Epidermal melanocyte (primary cell): ENCODE results near the gene ZDHHC14.

Source experiments
- DNase-seq: peaks from one replicate; pipeline ENCODE4 v3.0.0; 2011; ENCODE audit warnings: low spot score; ENCODE audit not compliant: insufficient read length

ZDHHC14 gene

DNA sequence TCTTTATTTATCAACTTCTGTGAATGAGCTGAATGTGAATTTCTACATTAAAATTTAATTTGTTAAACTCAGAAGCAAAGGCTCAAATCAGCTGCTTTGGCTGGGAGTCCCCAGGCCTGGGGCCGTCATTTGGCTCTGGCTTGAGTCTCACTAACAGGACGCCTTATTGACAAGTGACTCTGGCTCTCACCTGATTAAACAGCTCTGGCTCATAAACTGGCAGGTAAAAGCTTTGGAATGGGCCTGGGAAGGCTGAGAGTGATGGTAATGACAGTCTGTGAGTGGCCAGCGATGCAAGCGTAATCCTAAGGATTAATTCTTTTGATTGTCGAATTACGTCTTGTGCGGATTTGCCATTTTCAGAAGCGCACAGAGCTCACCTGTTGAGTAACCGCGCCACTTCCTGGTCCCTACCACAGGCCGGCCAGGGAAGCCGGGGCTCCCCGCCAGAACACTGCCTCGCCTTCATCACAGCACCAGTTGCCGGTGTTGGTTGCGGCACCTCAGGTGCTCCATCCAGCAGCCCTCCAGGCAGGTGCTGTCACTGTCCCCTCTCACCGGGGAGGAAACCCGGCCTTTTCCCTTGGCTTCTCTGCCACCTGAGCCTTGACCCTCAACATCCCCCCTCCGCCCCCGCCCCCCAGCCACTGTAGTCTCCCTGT lies 110.7 kb downstream of the ZDHHC14 start:
- no peak for DNase-seq

- no peak for DNase-seq
Measured at GRCh38 chr6:157492249-157492648, 111.3 kb downstream of the ZDHHC14 start.

- DNase-seq = no peak
Measured at GRCh38 chr6:157492741-157493140, 111.8 kb downstream of the ZDHHC14 start.

DNA sequence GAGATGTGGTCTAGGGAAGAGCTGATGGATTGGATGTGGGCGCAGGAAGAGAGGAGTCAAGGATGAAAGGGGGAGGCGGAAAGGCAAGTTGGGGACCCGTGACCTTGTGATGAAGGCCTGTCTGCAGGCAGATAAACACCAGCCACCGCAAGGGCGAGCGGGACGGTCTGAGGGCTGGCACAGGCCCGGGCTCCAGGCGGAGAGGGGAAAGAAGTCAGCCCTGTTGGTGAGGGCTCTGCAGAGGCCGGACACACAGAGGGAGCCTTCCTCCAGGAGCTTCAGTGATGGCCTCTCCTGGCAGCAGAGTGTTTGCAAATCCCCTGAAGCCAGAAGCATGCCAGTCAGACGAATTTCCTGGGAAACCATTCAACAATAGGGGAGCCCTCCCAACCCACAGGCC lies 112.2 kb downstream of the ZDHHC14 start:
- no peak for DNase-seq

- no peak for DNase-seq
Measured at GRCh38 chr6:157493576-157493975, 112.6 kb downstream of the ZDHHC14 start.

DNA sequence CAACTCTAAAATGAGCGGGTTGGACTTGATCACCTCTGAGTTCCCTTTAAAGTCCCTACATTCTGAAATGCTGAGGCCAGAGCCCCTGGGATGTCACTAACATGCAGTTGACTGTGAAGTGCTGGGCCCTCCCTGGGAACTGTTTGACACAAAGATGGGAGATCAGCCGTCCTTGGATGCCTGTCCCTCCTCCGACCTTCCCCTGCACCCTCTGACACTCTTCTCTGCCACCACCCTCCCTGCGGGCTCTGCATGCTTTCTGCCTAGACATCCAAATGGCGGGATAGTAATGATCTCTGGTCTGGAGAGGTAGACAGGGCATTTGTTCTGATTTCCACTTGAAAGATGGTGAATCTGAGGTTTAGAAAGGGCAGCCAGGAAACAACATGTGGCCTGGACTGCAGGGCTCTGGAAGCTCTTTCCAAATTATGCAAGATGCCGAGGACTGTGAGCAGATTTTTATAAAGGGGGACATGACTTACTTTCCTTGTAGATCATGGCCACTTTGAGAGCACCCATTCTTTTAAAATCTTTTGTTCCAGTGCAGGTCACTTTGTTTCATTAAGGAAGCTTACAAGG lies 113.2 kb downstream of the ZDHHC14 start:
- no peak for DNase-seq

- DNase-seq = no peak
Measured at GRCh38 chr6:157496534-157497095, 115.6 kb downstream of the ZDHHC14 start.

DNA sequence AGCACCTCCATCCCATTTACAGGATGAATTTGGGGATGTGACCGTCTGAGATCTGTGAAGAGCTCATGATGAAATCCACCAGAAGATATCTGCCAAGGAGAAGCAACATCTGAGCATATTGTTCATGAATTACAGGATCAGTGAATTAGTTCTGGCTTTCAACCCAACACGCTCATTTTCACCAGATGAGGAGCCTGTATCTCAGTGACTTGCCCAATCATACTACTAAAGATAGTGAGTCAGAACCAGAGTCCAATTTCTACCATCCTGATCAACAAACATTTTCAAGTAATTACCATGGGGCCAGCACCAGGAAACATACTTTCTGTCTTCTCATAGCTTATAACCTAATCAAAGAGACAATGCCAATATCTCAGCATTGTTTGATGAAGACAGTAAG lies 116.6 kb downstream of the ZDHHC14 start:
- no peak for DNase-seq

DNA sequence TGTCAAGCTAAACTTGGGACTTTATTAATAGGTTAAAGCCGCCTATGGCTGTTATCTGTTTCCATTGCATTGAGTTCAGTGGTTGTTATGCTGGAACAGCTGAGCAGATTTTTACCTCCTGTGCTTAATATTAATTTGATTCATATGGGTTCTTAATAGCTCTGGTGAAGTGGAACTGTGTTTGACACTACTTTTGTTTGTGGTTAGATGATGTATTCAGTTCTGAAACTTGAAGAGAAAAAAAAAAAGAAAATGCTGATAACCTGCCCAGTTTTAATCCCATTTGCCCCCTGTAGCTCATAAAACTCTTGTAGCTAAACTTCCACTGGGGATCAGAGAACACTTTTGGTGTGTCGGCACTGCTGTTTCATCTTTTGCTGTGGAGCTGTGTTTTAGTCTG lies 117.8 kb downstream of the ZDHHC14 start:
- no peak for DNase-seq

- no peak for DNase-seq
Measured at GRCh38 chr6:157500022-157500421, 119.0 kb downstream of the ZDHHC14 start.

GRCh38 chr6:157503018-157503747 lies 122.2 kb downstream of the ZDHHC14 start:
- no peak for DNase-seq

GRCh38 chr6:157505912-157506491 lies 125.0 kb downstream of the ZDHHC14 start:
- no peak for DNase-seq

- no peak for DNase-seq
Measured at GRCh38 chr6:157510323-157511188, 129.6 kb downstream of the ZDHHC14 start.

DNA sequence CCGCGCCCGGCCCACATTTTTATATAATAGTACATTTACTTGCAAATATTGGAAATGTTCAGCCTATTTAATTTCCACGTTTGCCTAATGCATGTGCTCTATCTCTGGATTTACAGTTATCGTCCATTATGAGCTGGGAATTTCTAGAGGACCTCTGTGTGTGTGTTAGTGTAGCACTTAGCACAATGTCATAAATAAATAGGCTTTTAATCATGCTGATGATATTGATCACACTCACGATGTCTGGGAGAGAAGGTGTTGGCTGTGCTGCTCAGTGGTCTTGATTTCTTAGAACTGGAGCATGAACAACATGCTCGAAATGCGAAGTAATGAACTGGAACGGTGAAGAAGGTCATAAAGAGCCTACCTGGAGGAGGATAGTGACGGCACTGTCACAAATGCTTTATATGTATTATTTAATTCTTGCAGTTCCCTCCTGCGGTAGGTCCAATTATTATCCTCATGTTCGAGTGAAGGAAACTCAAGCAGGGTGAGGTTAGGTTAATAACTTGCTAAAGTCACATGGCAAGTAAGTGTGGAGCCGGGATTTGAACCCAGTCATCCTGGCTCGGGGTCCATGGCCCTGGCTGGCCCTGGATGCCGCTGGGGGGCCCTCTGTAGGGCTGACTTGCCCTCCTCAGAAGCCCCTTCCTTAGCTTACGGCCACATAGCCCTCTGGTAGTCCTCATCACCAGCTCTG lies 130.8 kb downstream of the ZDHHC14 start:
- DNase-seq = no peak

DNA sequence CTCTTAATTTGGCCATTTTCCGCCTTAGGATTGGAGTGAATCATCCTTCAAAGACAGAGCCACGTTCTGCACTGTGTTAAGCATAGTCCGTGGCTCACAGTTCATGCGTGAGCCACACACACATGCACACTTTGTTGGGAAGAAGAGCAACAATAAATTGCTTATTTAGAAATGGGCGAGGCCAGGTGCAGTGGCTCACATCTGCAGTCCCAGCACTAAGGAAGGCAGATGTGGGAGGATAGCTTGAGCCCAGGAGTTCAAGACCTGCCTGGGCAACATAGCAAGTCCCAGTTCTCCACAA lies 131.3 kb downstream of the ZDHHC14 start:
- DNase-seq = no peak

DNA sequence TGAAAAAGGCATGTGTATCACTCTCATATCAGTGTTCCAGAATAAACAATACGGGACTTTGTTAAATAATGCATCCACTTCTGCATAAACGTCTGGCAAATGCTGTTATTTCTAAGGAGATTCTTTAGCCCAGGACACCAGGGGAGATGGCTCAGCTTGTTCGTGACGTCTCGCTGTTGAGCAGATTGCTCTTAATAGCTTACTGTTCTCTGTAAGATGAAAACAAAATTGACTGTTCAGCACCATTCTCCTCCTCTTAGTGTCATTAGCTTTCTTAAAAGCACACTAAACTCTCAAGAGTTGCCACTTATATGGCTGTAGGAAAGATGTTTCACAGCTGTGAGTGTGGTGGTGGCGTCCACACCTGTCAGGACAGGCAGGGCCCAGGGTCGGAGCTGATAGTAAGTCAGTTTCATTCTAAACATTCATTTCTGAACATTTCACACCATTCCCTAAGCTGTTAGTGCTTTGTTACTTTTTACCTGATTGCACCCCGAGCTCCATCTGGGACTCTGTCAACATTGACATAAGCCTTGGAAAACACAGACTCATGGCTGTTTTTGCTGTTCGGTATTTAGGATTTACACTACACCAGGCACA lies 132.1 kb downstream of the ZDHHC14 start:
- DNase-seq = no peak

GRCh38 chr6:157513619-157514485 lies 132.9 kb downstream of the ZDHHC14 start:
- no peak for DNase-seq

DNA sequence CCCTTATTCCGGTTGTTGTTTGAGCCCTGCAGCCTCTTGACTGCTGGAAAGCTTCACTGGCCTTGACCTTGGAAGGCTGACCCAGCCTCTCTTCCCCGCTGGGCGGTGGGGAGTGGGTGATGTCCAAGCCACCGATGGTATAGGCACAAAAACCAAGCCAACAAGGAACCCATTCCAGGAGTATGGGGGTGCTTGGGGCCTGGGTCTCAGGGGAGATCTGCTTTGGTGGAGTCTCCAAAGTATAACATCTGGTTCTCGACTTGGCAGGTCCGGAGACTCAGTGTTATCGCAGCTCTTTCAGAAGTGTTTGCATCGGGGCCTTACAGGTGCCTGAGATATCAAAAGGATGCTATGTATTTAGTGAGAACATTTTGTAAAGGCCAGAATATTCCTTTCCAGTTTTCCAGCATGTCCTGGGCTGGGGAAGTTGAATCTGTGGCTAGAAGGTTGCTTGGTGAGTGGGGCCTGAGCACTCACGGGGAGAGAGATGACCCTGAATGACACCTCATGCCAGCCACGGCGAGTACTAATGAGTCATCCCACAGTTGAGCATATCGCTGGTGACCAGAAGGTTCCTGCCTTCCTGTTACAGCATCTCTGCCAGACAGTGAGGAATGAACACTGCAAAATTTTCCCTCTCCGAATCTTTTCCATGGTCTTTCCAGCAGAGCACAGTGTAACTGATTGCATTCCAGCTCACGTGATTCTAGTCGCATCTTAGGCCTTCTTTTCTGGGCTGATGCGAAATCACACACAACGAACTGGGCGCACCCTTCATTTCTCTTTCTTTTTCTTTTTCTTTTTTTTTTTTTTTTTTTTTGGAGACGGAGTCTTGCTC lies 133.9 kb downstream of the ZDHHC14 start:
- no peak for DNase-seq
